ENCODE data around the gene KRTAP9-3. TPM values are rescaled to one million over a fixed set of nuclear protein-coding genes. Genes with fewer than 3 reads are reported as not detected.
"Not testable (repeated sequence)": the region's sequence is repeated elsewhere in the genome, so short reads cannot be mapped to it uniquely, and the experiment has no call there.

The KRTAP9-3 gene, protein sequence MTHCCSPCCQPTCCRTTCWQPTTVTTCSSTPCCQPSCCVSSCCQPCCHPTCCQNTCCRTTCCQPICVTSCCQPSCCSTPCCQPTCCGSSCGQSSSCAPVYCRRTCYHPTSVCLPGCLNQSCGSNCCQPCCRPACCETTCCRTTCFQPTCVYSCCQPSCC
- not detected for total RNA-seq
- long read RNA-seq: 0 reads

DNA sequence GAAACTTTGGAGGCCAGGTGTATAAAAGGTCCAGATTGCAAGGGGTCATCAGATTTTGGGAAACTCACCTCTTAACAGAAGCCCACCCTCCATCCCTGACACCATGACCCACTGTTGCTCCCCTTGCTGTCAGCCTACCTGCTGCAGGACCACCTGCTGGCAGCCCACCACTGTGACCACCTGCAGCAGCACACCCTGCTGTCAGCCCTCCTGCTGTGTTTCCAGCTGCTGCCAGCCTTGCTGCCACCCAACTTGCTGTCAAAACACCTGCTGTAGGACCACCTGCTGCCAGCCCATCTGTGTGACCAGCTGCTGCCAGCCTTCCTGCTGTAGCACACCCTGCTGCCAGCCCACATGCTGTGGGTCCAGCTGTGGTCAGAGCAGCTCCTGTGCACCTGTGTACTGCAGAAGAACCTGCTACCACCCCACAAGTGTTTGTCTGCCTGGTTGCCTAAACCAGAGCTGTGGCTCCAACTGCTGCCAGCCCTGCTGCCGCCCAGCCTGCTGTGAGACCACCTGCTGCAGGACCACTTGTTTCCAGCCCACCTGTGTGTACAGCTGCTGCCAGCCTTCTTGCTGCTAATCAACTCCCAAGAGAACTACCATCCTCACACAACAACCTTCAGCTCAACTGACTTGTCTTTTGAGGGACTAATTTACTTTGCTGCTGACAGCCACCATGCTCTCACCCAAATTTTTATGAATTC is at the start of gene KRTAP9-3:
TSS of gene KRTAP9-3 (plus strand) at position 51 of the 707 bp plus-strand sequence. CDS start at position 104, 53 bp downstream.
- intact Hi-C loops (cut with DNase I); ATAC-seq: not testable (repeated sequence)

GRCh38 chr17:41184480-41184961 is 47.7 kb upstream of the KRTAP9-3 start, which contains the start of gene KRTAP4-1:
KRTAP4-1 (minus strand) TSS chr17:41184911; CDS start chr17:41184854, 57 bp downstream.
- ATAC-seq: no peak
- DNase-seq (ENCODE audit: missing footprints): no peak
- intact Hi-C loops (cut with DNase I): no loop called here

More for the DNA sequence above, at the start of gene KRTAP9-3:
- not testable (repeated sequence) for DNase-seq (ENCODE audit: missing footprints)

DNA sequence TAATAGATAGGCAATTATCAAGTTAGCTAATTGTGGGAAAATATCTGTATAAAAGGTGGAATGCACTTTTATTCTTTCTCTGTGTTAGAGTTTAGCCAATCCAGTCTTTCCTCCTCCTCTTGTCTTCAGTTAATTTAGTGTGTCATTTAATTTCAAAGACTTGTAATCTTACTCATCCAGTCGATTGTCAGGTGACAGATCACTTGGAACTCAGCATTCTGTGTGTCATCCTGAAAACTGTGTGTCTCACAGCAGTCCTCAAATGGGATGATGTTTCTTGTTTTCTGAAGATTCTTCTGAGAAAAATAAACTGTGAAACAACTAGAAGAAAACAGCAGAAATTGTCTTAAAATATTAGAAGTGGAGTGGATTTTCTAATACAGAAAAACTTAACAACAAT is 47.2 kb upstream of the KRTAP9-3 start:
- DNase-seq (ENCODE audit: missing footprints): no peak
- no peak for ATAC-seq
- intact Hi-C loops (cut with DNase I): no loop called here

DNA sequence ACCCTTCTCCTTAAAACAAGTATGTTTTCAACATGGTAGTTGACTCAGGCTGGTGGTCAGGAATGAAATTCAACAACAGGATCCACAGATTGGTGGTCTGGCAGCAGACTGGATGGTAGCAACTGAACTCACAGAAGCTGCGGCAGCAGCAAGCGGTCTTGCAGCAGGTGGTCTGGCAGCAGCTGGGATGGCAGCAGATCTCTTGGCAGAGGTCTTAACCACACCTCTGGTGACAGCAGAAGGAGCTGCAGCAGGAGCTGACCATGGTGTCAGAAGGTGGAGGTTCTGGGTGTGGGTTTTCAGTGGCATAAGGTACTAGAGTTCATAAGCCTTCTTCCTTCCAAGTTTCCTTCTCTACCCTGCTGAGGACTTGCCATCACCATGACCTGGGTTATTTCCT is 45.4 kb upstream of the KRTAP9-3 start:
- ATAC-seq: no peak
- intact Hi-C loops (cut with DNase I): no loop called here

GRCh38 chr17:41189837-41190318 is 42.4 kb upstream of the KRTAP9-3 start, which contains the start of gene KRTAP9-1:
KRTAP9-1 (plus strand) TSS chr17:41189887; CDS start chr17:41189887, 0 bp downstream.
- DNase-seq (ENCODE audit: missing footprints); ATAC-seq; intact Hi-C loops (cut with DNase I): not testable (repeated sequence)

More for the DNA sequence above, 45.4 kb upstream of the KRTAP9-3 start:
- DNase-seq (ENCODE audit: missing footprints): no peak

- ATAC-seq: no peak
- intact Hi-C loops (cut with DNase I): no loop called here
- DNase-seq (ENCODE audit: missing footprints): no peak
These were observed 41.9 kb upstream of the KRTAP9-3 start for GRCh38 chr17:41190328-41190727.

DNA sequence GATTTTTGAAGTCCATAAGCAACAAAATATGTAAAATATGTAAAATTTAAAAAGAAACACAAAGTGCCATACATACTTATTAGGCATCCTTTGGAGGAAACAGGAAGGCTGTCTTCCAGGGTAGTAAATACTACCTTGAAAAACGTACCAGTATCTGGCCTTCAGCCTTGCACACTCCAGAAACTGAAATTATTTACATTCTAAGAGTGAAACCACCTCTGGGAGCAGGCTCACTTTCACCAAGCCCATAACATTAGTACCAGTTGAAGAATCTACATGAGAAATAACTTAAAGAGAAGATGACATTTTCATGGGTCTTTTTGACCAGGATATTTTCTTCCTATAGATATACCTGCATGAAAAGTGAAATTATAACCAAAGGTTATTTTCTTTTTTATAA is 36.2 kb upstream of the KRTAP9-3 start:
- intact Hi-C loops (cut with DNase I): no loop called here

DNA sequence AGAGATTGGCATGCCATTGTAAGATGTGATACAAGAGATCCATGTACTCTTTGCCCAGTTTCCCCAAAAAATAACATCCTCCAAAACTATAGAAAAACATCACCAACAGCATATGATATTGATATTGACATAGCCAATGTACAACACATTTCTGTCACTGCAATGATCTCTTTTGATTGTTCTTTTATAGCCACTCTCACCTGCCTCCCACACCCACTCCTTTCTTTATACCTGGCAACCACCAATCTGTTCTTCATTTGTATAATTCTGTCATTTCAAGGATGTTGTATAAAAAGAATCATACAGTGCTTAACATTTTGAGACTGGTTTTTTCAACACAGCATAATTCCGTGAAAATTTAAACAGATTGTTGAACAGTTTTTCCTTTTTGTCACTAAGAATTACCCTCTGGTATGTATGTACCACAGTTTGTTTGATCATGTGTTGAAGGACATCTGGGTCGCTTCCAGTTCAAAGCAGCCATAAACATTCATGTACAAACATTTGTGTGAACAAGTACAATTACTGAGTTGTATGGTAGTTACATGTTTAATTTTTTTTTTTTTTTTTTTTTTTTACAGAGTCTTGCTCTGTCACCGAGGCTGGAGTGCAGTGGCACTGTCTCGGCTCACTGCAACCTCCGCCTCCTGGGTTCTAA is 32.7 kb upstream of the KRTAP9-3 start:
- DNase-seq (ENCODE audit: missing footprints): no peak
- intact Hi-C loops (cut with DNase I): no loop called here
- no peak for ATAC-seq

More for the DNA sequence above, 36.2 kb upstream of the KRTAP9-3 start:
- ATAC-seq (no peak), DNase-seq (ENCODE audit: missing footprints) (no peak)

- intact Hi-C loops (cut with DNase I): no loop called here
- no peak for ATAC-seq
- DNase-seq (ENCODE audit: missing footprints): no peak
These were observed 20.3 kb upstream of the KRTAP9-3 start for GRCh38 chr17:41211845-41212466.

- ATAC-seq: no peak
- DNase-seq (ENCODE audit: missing footprints): peak; percentile 48
- intact Hi-C loops (cut with DNase I): no loop called here
These were observed 19.6 kb upstream of the KRTAP9-3 start for GRCh38 chr17:41212524-41213169.

- DNase-seq (ENCODE audit: missing footprints): no peak
- ATAC-seq: no peak
- intact Hi-C loops (cut with DNase I): no loop called here
These were observed 16.6 kb upstream of the KRTAP9-3 start for GRCh38 chr17:41215681-41216080.

GRCh38 chr17:41223821-41224220 is 8.4 kb upstream of the KRTAP9-3 start:
- intact Hi-C loops (cut with DNase I): no loop called here
- ATAC-seq (no peak), DNase-seq (ENCODE audit: missing footprints) (no peak)

GRCh38 chr17:41226051-41226450 is 6.2 kb upstream of the KRTAP9-3 start:
- no peak for DNase-seq (ENCODE audit: missing footprints)

DNA sequence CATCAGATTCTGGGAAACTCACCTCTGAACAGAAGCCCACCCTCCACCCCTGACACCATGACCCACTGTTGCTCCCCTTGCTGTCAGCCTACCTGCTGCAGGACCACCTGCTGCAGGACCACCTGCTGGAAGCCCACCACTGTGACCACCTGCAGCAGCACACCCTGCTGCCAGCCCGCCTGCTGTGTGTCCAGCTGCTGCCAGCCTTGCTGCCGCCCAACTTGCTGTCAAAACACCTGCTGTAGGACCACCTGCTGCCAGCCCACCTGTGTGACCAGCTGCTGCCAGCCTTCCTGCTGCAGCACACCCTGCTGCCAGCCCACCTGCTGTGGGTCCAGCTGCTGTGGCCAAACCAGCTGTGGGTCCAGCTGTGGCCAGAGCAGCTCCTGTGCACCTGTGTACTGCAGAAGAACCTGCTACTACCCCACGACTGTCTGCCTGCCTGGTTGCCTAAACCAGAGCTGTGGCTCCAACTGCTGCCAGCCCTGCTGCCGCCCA is 5.6 kb upstream of the KRTAP9-3 start, which contains the start of gene KRTAP9-2:
TSS of gene KRTAP9-2 (plus strand) at position 51 of the 498 bp plus-strand sequence. CDS start at position 58, 7 bp downstream.
- not testable (repeated sequence) for DNase-seq (ENCODE audit: missing footprints)

More at GRCh38 chr17:41226051-41226450, 6.2 kb upstream of the KRTAP9-3 start:
- intact Hi-C loops (cut with DNase I): no loop called here
- ATAC-seq: no peak

DNA sequence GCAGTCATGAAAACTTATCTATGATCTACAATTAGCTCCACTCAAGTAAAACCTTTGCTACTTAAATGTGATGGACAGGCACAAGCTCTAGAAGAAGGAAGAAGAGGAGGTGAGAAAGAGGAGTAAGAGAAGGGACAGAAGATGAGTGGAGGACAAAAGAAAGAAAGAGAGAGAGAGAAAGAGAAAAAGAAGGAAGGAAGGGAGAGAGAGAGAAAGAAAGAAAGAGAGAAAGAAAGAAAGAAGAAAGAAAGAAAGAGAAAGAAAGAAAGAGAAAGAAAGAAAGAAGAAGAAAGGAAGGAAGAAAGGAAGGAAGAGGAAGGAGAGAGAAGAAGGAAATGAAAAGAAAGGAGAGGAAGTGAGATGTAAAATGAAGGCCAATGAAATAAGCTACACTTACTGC is 2.2 kb upstream of the KRTAP9-3 start:
- no peak for DNase-seq (ENCODE audit: missing footprints)
- intact Hi-C loops (cut with DNase I): no loop called here
- ATAC-seq: no peak

More for the DNA sequence above, 5.6 kb upstream of the KRTAP9-3 start, which contains the start of gene KRTAP9-2:
- ATAC-seq; intact Hi-C loops (cut with DNase I): not testable (repeated sequence)

GRCh38 chr17:41231731-41232130 is 518 bp upstream of the KRTAP9-3 start:
- no peak for DNase-seq (ENCODE audit: missing footprints)
- no peak for ATAC-seq
- intact Hi-C loops (cut with DNase I): no loop called here

- ATAC-seq; intact Hi-C loops (cut with DNase I): not testable (repeated sequence)
These were observed 4.9 kb downstream of the KRTAP9-3 start for GRCh38 chr17:41237116-41237515.

DNA sequence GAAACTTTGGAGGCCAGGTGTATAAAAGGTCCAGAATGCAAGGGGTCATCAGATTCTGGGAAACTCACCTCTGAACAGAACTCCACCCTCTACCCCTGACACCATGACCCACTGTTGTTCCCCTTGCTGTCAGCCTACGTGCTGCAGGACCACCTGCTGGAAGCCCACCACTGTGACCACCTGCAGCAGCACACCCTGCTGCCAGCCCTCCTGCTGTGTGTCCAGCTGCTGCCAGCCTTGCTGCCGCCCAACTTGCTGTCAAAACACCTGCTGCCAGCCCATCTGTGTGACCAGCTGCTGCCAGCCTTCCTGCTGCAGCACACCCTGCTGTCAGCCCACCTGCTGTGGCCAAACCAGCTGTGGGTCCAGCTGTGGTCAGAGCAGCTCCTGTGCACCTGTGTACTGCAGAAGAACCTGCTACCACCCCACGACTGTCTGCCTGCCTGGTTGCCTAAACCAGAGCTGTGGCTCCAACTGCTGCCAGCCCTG is 5.7 kb downstream of the KRTAP9-3 start, which contains the start of gene KRTAP9-8:
TSS of gene KRTAP9-8 (plus strand) at position 51 of the 489 bp plus-strand sequence. CDS start at position 104, 53 bp downstream.
- DNase-seq (ENCODE audit: missing footprints); ATAC-seq; intact Hi-C loops (cut with DNase I): not testable (repeated sequence)

More at GRCh38 chr17:41237116-41237515, 4.9 kb downstream of the KRTAP9-3 start:
- not testable (repeated sequence) for DNase-seq (ENCODE audit: missing footprints)

Measured in Right ventricle myocardium inferior (tissue), 1 donor.